Stimulated activated CD8-positive, alpha-beta memory T cell treated with anti-CD3 and anti-CD28 coated beads, Interleukin-7, amount 100 ng/mL, for 1 hour (primary cell): ENCODE results near the gene TANC2.
A peak's percentile ranks its signal among the peaks of the same experiment; 100 is the strongest.

Experiments
- DNase-seq, 2 donors: peaks; one replicate each; pipeline ENCODE4 v3.0.0-alpha.2; 2020; ENCODE audit warnings: low read depth in 2 of 2

Gene TANC2

DNA sequence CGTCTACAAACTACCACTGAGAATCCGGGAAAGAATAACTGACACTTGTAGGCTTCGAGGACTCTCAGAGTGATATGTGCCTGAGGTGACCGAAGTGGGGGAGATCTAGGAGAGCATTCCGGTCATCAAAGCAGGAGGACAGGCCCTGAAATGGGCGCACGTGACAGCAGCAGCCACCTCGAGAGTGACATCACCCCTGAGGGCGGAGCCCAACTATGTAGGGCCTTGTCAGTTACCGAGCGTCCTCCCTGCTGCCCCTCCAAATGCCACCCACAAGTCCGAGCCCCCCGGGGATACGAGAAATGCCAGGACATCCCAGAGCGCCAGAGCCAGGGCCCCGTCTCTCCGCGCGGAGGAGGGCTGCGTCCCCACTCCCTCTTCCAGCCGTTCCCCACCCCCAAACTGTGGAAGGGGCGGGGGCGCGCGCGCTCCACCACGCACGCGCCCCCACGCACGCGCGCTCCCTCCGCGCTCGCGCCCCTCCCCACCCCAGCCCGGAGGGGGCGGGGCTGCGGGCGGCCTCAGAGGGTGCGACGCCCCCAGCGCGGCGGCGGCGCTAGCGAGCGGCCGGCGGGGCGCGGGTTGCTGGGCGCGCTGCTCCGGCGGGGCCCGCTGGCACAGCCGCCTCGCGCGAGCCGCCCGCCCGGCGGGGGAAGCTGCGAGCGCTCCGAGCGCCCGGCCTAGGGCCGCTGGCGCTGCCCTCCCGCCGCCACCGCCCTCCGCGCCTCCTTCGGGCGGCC, at the start of gene TANC2:
Gene TANC2 (plus strand): TSS at position 550 of the 740 bp plus-strand sequence. CDS start 43,325 bp downstream, outside the sequence.
- peak; percentile 55 to 57 for DNase-seq

DNA sequence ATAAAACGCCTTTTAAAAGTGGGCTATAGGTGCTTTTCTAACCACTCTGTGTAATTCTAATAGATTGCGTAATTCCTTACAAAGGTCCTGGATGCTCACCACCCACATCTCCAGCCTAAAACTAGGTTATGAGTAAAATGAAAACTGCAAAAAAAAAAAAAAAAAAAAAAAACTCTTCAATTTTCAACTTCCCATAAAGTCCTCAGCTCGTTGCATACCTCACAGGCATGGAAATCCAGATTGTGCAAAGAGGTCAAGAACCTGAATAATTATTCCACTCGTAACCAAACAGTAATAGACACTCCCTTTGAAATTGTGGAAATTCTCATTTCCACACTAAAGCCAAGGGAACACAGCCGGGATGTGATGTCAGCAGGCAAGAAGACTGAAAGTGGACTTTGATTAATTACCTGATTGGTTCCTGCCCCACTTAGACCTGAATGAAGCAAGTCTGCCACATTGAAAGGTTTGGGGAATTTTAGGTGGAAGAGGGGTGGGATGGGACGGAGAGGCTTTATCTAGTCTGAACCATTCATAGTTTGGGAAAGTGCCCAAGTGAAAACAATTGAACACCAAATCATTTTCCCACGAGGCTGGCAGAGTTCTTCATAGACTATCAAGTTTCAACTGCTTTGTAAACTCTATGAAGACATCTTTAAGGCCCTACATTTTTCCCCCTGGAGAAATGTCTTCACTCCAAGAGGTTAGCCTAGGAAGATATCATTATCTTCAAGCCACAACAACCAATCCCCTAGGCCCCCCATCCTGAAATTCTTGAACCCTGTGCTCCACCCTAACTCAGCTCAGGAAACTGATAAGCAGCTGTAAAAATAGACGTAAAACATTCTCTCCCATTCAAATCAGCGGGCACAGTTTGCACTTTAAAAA, 49.1 kb upstream of the TANC2 start:
- no peak for DNase-seq

DNA sequence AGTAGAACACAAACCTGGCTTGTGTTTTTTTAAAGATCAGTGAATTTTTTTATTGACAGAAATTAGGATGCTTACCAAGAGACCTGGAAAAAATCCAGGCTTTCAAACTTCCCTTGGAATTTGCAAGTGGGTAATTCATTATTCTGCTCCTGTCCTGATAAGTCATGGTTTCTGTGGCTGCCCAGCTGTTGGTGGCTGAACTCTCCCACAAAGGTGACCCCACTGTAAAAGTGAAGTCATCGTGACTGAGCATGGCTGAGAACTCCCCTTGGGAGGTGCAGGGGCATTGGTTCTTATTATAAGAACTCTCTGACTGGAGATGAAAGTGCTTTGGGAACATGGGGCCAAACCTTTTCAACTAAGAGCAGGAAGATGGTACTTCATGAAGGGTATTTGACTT, 46.6 kb upstream of the TANC2 start:
- DNase-seq: no peak

DNA sequence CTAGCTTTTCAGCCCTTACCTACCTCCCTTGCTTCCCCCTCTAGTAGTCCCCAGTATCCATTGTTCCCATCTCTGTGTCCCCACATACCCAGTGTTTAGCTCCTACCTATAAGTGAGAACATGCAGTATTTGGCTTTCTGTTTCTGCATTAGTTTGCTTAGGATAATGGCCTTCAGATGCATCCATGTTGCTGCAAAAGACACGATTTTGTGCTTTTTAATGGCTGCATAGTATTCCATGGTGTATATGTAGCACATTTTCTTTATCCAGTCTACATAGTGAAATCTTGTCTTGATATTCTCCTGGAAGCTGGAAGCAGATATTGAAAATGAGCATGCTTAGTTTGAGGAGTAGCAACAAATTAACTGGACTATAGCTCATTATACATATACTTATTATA, 45.7 kb upstream of the TANC2 start:
- no peak for DNase-seq

GRCh38 chr17:62921817-62922216, 44.2 kb upstream of the TANC2 start:
- DNase-seq: no peak

DNA sequence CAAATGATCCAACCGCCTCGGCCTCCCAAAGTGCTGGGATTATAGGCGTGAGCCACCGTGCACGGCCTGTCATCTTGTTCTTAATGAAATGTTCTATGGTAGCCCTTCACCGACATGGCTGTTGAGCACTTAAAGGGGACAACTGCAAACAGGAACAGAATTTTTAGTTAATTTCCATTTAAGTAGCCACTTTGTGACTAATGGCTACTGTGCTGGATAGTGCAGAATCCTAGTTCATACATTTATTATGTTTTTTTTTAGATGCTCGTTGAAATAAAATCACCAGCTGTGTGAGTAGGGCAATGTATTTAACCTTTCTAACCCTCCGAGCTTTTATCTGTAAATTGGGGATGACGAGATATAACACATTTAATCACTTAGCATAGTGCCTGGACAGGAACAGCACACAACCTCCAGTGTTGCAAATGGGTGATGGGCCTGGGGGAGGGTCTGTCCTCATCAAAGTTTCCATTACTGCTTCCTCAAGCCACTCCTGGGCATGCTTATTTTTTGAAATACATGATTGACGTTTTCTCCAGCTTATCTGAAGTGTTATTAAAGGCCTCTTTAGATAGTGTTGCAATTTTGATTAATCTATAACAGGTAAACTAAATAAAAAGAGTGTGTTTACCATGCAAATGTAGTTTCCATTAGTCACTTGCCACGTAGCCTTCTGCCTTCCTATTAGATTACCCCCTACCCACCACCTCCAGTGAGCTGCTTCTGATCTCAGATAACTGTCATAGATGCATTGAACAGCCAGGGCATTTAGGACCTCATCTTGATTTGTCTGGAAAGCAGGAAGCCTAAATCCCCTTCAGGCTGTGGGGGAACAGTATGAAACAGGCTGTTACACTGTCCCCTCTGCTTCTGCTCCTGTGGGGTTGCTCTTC, 42.5 kb upstream of the TANC2 start:
- no peak for DNase-seq

DNA sequence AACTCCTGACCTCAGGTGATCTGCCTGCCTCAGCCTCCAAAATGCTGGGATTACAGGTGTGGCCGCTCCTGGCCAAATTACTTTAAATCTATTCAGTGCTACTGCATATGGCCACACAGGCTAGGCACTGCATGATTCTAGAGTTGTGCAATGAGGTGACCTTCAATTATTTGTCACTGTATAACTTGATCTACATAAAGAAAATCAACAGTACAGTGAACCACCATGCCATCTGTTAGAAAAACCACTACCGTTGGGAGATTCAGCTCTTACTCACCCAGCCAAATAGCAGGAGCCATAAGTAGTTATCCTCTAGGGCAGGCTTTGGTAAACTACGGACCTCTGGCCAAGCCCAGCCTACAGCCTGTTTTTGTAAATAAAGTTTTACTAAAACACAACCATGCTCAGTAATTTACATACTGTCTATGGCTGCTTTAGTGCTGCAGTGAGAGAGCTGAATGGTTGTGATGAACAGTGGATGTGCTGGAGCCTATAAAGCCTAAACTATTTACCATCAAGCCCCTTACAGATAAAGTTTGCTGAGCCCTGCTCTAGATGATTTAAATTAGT, 40.7 kb upstream of the TANC2 start:
- DNase-seq: no peak

- DNase-seq: no peak
Measured at GRCh38 chr17:62927083-62927482, 39.0 kb upstream of the TANC2 start.

DNA sequence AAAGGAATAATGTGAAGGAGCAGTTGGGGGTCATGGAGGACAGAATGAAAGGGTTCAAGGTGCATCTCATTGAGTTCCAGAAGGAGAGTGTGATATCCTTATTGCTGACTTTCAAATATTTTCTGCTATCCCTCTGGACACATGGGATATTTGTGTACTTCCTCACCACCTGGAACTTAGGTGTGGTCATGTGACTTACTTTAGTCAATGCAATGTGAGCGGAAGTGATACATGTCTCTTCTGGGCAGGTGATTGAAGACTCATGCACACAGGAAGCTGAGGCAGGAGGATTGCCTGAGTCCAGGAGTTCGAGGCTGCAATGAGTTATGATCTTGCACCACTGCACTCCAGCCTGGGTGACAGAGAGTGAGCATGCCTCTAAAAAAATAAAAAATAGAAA, 36.7 kb upstream of the TANC2 start:
- DNase-seq: no peak

GRCh38 chr17:62931101-62931500, 34.9 kb upstream of the TANC2 start:
- DNase-seq: no peak

DNA sequence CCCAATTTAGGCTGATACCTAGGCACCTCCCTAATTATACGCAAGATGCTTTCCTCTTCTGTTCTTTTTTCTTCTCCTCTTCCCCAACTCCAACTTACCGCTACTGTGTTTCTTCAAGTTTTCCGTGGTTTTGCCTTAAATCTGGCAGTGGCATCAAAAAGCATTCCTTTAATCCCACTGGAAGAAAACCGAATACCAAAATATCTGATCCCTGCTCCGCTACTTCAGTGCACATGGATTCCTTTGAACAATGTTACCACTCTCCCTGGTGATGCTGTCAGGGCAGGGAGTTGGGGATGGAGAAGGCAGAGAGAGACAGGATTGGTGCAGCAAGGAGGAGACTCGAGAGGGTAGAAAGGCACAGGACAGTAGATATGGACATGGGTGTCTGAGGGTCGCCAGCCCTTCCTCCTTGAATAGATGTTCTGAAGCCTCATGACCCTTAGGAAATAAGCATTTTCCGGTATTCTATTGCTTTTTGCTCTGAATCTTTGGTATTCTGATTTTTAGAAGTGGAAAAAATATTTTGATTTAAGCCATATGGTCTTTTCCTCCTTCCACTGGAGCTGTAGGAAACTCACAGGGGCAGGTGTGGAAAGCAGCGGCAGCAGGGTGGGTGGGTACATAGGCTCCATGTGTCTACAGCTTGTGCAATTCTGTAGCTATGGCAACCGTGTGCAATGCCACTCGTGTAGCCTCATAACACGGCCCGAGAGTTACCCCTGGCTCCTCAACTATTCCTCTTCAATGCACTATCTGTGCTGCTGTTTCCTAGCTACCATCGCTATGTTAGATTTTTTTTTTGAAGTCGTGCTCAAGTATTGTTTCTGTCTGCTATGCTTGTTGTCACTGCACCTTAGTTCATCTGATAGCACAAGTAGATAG, 32.3 kb upstream of the TANC2 start:
- DNase-seq: no peak

- DNase-seq: no peak
Measured at GRCh38 chr17:62935098-62935497, 30.9 kb upstream of the TANC2 start.

- no peak for DNase-seq
Measured at GRCh38 chr17:62935523-62935922, 30.5 kb upstream of the TANC2 start.

- DNase-seq: no peak
Measured at GRCh38 chr17:62937606-62938005, 28.4 kb upstream of the TANC2 start.

DNA sequence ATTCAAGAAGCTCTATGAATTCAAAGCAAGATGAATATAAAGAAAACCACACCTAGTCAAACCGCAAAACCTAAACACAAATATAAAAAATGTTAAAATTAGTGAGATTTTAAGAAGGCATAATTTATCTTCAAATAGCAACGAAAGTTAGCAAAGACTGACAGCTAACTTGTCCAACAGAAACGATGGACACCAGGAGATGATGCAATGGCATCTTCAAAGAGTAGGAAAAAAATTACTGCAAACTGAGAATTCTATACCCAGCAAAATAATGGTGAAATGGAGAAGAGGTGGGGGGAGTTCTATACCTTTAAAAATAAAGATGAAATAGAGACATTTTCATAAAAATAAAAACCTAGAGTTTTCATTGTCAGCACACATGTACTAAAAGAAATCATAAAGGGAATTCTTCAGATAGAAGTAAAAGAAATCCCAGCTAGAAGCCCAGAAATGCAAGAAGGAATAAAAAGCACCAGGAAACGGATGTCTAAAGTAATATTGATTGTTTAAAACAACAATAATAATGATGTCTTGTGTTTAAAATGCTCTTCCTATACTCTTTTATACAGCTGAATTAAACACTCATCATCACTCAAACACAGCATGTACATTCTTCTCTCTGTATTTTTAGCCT, 24.6 kb upstream of the TANC2 start:
- no peak for DNase-seq

DNA sequence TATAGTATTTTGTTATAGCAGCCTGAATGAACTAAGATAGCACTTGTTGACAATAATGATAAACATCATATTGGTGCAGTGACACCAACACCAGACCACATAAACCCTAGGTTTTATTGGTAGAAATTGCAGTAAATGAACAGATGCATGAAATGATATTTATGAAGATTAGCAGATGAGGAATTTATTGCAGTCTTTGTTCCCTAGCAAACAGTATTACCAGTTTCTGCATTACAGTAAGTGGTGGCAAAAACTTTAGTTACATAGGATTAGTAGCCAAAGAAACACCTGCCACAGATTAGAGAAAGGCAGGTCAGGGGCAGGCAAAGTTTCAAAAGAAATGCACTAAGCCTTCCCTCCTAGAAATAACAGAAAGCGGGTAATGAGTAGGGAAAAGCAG, 17.7 kb upstream of the TANC2 start:
- no peak for DNase-seq

DNA sequence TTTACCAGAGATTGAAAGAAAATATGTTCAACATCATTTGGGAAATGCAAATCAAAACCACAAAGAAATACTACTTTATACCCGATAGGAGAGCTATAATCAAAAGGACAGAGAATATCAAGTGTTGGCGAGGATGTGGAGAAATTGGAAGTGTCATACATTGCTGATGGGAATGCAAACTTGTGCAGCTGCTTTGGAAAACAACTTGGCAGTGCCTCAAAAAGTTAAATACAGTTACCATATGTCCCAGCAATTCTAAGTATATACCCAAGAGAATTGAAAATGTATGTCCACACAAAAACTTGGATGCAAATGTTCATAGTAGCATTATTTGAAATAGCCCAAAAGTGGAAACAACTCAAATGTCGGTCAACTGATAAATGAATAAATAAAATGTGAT, 17.0 kb upstream of the TANC2 start:
- DNase-seq: no peak

DNA sequence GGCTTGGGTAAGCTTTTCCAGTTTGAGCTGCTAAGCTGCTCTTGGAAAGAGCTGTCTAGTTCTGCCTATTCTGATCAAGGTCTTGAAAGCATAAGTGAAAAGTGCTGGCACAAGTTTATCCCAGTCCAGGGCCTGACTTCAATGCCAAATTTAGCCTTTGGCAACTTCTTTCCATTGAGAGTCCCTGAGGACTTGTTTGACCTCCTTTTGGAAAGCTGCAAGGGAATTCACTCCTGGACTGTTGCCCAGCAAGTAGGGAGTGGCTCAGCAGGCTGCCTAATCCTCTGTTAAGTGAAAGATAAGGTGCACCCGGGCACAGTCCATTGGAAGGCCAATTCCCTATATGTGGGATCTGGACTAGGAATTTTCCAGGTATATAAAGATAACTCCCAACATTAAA, 16.0 kb upstream of the TANC2 start:
- DNase-seq: no peak

DNA sequence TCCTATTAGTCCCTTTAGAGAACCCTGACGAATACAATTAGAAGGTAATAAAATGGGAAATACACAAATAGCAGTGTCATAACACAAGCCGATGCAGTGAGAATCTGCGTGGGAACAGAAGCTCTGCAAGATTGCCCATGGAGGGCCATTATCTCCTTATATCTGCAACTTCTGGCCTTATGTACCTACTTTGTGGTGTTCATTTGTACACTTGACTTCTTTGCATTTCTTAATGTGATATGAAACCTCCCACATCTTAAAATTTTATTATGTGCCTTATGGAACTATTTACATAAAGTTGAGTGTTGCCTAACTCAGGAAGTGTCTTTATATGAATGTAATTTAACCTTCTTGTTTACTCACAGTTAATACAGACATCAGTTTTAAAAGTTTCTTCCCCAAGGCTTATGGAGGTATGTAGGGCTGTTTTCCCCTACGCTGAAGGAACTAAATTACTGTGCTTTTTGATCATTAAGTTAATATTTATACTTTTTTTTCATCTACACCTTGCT, 10.1 kb upstream of the TANC2 start:
- no peak for DNase-seq

- DNase-seq: no peak
Measured at GRCh38 chr17:62963296-62963695, 2.7 kb upstream of the TANC2 start.
